SIG-M5 (cell line): Measurements from ENCODE around the gene MSANTD2.

Experiments used
- DNase-seq: peaks from one replicate; lab custom pipeline; 2025; lab: John Stamatoyannopoulos, UW

MSANTD2 gene

GRCh38 chr11:124737638-124738305 lies 62.4 kb downstream of the MSANTD2 start:
- DNase-seq = no peak

- no peak for DNase-seq
Observed at GRCh38 chr11:124736736-124737135, 63.5 kb downstream of the MSANTD2 start.

GRCh38 chr11:124732230-124732629 lies 68.0 kb downstream of the MSANTD2 start:
- DNase-seq = no peak

- no peak for DNase-seq
Observed at GRCh38 chr11:124729571-124729970, 70.6 kb downstream of the MSANTD2 start.

GRCh38 chr11:124728134-124728533 lies 72.1 kb downstream of the MSANTD2 start:
- no peak for DNase-seq

- DNase-seq = no peak
Observed at GRCh38 chr11:124727474-124727873, 72.7 kb downstream of the MSANTD2 start.

GRCh38 chr11:124725719-124726105 lies 74.5 kb downstream of the MSANTD2 start:
- no peak for DNase-seq

- DNase-seq = no peak
Observed at GRCh38 chr11:124724979-124725718, 75.1 kb downstream of the MSANTD2 start.

- no peak for DNase-seq
Observed at GRCh38 chr11:124722176-124722575, 78.0 kb downstream of the MSANTD2 start.

- DNase-seq = no peak
Observed at GRCh38 chr11:124719534-124719933, 80.7 kb downstream of the MSANTD2 start.

GRCh38 chr11:124718801-124719200 lies 81.4 kb downstream of the MSANTD2 start:
- DNase-seq = no peak

GRCh38 chr11:124717786-124718651 lies 82.2 kb downstream of the MSANTD2 start:
- DNase-seq = no peak

GRCh38 chr11:124717421-124717785 lies 82.8 kb downstream of the MSANTD2 start:
- no peak for DNase-seq

- DNase-seq = no peak
Observed at GRCh38 chr11:124716591-124716990, 83.6 kb downstream of the MSANTD2 start.
